NCI-H460 (cell line): ENCODE measurements around the gene DDX41. TPM values are rescaled to one million over a fixed set of nuclear protein-coding genes. Genes with fewer than 3 reads are reported as not detected.
"Not testable (repeated sequence)": the region's sequence is repeated elsewhere in the genome, so short reads cannot be mapped to it uniquely, and the experiment has no call there.

Experiments
- DNase-seq: peaks from one replicate; pipeline ENCODE4 v3.0.0-alpha.2; 2016; ENCODE audit warnings: low read depth; ENCODE audit errors: extremely low read depth
- total RNA-seq: library from RNA; depleted of rRNA; stranded (reverse); fragments of >200 nt; shearing (Covaris generic); gene quantifications from 2 replicates; pipeline ENCODE4 v1.2.3, GENCODE V29; 2014

DDX41 gene
- total RNA-seq, 1 experiment from 2014 or later = 95.6 TPM

DNA sequence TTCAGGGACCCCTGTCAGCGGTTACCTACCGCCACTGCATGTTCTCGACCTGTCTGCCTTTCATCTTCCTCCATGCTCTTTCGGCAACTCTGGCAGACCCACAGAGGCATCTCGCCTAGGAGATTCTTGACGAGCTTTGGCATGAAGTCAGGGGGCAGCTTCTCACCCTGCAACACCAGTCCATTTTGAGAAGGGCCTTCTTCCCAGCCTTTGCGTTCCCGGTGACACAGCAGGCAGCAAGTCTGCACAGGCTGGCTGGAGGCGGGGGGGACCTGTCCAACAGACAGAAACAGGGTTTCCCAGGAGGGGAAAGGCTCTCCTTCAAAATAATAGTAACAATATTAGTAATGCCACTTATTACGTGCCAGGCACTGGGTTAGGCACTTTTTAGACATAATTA, 22.1 kb upstream of the DDX41 start:
- DNase-seq = no peak

- DNase-seq = no peak
Observed at GRCh38 chr5:177537389-177538361, 20.9 kb upstream of the DDX41 start.

DNA sequence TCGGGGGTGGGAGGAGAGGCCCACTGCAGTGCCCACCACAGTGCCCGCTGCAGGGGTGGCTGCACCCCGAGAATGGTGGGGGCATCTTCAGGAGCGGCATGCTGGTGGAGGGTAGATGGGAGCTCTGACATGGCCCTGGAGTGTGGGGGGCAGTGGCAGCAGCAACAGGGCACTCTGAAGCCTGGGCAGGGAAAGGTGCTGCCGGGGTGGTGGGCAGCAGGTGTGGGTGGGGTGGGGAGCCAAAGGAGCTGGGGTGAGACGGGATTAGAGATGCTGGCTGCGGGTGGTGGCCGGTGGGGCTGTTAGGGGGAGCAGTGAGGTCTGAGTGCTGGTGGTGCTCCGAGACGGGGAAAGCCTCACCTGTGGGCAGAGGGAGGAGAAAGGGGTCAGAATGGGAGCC, 19.6 kb upstream of the DDX41 start:
- DNase-seq = no peak

DNA sequence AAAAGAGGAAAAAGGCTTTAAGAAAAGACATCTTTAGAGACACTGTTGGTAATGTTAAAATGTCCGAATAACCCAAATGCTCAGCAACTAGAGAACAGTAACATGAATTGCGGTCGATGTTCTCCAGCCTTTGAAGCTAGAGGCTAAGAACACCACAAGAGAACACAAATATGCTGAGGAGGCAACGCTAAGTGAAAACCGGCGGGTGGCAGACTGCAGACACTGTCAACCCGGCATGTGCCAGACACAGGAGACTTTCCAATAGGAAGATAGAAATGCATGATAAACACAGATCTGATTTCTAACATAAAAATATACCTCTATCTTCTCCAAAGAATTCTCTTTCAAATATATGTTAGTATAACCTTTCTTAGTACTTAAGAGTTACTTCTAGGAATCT, 18.4 kb upstream of the DDX41 start:
- DNase-seq = no peak

GRCh38 chr5:177534433-177534832, 17.7 kb upstream of the DDX41 start:
- not testable (repeated sequence) for DNase-seq

- no peak for DNase-seq
Observed at GRCh38 chr5:177531209-177531940, 14.6 kb upstream of the DDX41 start.

GRCh38 chr5:177530638-177531037, 13.9 kb upstream of the DDX41 start:
- DNase-seq = no peak

- no peak for DNase-seq
Observed at GRCh38 chr5:177529247-177530203, 12.8 kb upstream of the DDX41 start.

GRCh38 chr5:177528631-177529030, 11.9 kb upstream of the DDX41 start:
- DNase-seq = no peak

DNA sequence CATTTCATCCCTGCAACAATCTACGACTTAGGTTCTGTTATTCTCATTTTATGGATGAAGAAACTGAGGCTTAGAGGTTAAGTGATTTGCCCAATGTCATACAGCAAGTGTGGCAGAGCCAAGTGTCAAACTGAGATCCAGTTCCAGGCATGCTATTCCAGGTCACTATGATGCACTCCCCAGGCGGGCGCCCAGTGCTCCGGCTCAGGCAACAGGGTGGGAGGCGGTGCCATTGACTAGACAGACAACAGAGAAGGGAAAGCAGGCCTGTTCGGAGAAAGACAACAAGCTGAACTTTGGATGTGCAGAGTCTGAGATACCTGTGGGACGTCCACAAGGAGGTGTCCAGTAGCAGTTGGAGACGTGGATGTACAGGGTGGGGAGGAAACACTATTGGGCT, 10.8 kb upstream of the DDX41 start:
- DNase-seq = no peak

- DNase-seq = no peak
Observed at GRCh38 chr5:177526791-177527190, 10.0 kb upstream of the DDX41 start.

- no peak for DNase-seq
Observed at GRCh38 chr5:177526191-177526590, 9.4 kb upstream of the DDX41 start.

- DNase-seq = no peak
Observed at GRCh38 chr5:177524941-177525655, 8.3 kb upstream of the DDX41 start.

- DNase-seq = no peak
Observed at GRCh38 chr5:177524539-177524900, 7.8 kb upstream of the DDX41 start.

DNA sequence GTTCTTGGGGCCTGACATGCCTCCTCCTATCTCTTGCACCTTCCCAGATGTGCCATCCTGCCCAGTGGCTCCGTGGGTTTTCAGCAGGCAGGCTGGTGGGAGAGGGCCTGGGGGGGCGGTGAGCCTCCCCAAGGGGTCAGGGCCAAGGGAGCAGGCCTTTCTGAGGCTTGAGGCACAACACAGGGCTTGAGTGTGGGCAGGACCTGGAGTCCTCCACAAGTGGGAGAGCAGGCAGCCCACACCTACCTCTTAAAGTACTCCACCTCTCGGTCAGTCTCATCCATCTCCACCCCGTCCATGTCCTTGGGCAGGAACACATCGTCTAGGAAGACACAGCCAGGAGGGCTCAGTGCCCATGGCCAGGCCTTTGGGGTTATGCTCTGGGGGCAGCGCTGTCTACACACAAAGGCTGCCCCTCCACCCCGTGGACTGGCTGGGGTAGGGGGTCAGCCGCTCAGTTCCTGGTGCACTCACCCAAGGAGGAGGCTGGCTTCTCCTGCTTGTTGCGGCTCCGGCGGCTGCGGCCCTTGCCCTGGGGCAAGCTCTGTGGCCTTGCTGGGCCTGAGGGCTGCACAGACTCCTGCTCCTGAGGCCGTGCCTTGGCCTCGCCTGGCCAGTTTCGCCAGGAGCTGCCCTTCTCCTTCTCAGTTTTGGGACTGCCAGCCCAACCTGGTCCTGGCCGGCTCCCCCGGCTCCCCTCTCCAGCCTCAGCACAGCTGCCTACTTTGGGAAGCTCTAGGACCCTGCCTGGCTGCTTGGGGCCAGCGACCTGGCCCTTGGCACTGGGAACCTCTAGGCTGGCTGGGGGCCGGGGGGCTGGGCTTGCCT, 7.2 kb upstream of the DDX41 start:
- no peak for DNase-seq

DNA sequence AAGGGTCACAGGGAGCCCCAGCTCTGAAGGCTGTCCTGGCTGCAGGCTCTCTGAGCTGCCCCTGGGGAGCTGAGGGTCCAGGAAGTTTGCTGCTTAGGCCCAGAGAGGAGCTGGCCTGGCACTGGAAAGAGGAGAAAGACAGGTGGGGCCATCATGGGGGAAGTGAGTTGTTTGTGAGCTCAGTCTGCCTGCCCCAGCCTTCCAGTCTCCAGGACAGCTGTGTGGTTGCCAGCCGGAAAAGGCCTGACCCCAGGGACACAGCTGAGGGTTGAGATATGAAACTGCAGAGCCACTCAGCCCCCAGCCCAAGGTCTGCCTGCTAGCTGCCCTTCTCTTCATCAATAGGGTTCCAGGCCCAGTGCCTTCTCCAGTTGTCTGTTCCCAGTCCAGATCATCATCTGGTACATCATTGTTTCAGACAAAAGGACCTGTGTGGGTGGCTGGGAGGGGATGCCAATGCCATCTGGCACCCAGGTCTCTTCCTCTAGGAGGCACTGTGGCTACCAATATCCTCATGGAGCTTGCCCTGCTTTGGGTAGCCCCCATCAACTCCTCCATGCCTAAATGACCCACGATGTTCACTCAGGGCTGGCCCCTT, 4.3 kb upstream of the DDX41 start:
- DNase-seq = no peak

DNA sequence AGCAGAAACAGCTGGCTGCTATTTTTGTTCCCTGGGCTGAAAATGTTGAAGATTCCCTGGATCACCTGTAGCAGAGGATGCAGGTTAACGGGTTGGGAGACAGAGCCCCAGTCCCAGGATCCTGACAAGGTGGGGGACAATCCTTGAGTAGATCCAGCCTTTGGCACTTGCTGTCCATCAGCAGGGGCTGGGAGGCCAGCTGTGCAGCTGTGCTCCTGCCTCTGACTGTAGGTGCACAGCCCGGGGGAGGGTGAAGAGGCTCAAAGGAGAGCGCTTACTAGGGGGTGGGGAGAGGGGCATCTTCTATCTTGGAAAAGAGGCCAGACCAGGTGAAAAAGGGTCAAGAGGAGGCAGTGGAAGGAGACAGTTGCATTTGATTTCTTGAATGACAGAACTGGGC, 3.5 kb upstream of the DDX41 start:
- DNase-seq = no peak

DNA sequence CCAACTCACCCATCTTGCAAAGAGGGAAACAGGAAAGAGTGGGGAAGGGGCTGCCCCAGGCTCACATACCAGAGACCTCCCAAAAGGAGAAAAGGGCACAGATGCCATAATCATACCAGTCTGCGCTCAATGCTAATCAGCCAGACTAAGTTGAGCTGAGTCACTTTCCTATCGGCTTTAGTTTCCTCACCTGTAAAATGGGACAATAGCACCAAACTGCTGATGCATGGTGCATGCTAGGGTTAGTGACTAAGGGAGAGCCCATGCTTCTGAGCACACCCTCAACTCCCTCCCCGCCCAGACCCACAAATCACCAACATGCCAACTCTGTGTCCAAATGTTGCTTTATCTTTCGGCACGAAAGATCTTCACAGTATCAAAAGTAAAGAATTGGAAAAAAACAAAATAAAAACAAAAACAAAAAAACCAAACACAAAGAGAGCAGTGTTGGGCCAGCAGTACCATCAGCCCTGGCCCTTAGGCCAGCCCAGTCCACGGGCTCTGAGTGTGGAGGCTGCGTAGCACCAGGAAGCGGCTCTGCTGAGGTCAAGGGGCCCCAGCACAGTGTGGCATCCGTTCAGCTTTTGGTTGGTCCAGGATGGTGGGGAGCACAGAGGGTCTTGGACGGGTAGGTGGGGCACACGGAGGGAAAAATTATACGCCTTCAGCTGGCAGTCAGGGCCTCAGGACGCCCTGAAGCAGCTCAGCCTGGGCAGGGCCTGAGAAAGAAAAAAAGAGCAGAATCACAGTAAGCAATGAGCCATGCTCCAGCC, 2.9 kb upstream of the DDX41 start:
- no peak for DNase-seq
